Osteocyte (in vitro differentiated cells): ENCODE results near the gene LCNL1. TPM values are rescaled to one million over a fixed set of nuclear protein-coding genes. Genes with fewer than 3 reads are reported as not detected.

Source experiments
- DNase-seq: peaks from one replicate; pipeline ENCODE4 v3.0.0; 2021; ENCODE audit warnings: mixed read lengths; ENCODE audit not compliant: unreplicated experiment; ENCODE audit errors: extremely low spot score
- H3K27ac Mint-ChIP-seq: one replicate; pipeline ENCODE4 v1.8.0; 2021; ENCODE audit warnings: mild to moderate bottlenecking, mixed read lengths; ENCODE audit not compliant: unreplicated experiment
- H3K27me3 Mint-ChIP-seq: one replicate; pipeline ENCODE4 v1.8.0; 2021; ENCODE audit warnings: mixed read lengths; ENCODE audit not compliant: unreplicated experiment
- H3K36me3 Mint-ChIP-seq: one replicate; pipeline ENCODE4 v1.8.0; 2021; ENCODE audit warnings: mixed read lengths; ENCODE audit not compliant: unreplicated experiment
- H3K4me1 Mint-ChIP-seq: one replicate; pipeline ENCODE4 v1.8.0; 2021; ENCODE audit warnings: mixed read lengths; ENCODE audit not compliant: unreplicated experiment
- H3K4me3 Mint-ChIP-seq: one replicate; pipeline ENCODE4 v1.8.0; 2021; ENCODE audit warnings: mild to moderate bottlenecking, moderate library complexity, mixed read lengths; ENCODE audit not compliant: unreplicated experiment
- H3K9me3 Mint-ChIP-seq: one replicate; pipeline ENCODE4 v1.8.0; 2021; ENCODE audit warnings: mixed read lengths; ENCODE audit not compliant: unreplicated experiment
- total RNA-seq: library from RNA; stranded (reverse); gene quantifications from 2 replicates; pipeline ENCODE4 v1.2.1, GENCODE V29; 2021
- TF ChIP-seq, protein P1 (sequence below): fragments of 200-600 bp; sonication (generic); IDR thresholded peaks from 2 replicates; pipeline ENCODE4 v1.5.0; 2021; ENCODE audit warnings: antibody characterized with exemption, mild to moderate bottlenecking, moderate library complexity

The LCNL1 gene
- total RNA-seq, 1 donor from 2014 or later = 3.4 TPM

DNA sequence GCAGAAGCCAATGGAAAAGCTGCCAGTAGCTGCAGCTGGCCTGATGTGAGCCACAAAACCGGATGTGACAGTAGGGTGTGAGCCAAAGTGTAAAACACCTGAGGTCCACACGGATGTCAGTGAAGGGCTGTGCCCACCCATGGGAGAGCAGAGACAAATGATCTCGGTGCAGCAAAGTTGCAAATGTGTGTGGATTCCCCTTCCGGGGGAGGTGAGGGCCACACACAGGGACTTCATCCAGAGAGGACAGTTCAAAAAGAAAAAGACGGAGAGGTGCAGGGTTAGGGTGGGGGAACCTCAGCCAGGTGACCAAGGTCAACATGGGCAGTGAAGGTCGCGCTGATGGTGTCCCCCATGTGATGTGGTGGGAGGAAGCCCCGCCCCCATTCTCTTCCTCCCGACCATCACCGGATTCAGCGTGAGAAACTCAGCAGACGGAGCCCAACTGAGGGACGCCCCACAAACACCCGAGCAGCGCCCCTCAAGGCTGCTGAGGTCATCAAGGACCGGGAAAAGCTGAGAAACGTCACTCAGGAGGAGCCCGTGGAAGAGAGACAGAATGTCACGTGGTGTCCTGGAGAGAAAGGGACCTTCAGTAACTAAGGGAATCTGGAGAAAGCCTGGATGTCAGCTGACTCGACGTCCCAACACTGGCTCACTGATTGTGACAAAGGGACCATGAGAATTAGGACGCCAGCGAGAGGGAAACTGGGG lies 16.9 kb upstream of the LCNL1 start:
- Mint-ChIP-seq H3K36me3 (no peaks in the 10 kb centered on the region), H3K9me3 (no peaks in the 10 kb centered on the region), H3K4me1 (peaks cover 14% of the 10 kb centered on the region), H3K27ac (no peak overlapping the region), H3K27me3 (peaks cover 3% of the 10 kb centered on the region), H3K4me3 (no peak overlapping the region)
- TF ChIP-seq, protein P1, sequence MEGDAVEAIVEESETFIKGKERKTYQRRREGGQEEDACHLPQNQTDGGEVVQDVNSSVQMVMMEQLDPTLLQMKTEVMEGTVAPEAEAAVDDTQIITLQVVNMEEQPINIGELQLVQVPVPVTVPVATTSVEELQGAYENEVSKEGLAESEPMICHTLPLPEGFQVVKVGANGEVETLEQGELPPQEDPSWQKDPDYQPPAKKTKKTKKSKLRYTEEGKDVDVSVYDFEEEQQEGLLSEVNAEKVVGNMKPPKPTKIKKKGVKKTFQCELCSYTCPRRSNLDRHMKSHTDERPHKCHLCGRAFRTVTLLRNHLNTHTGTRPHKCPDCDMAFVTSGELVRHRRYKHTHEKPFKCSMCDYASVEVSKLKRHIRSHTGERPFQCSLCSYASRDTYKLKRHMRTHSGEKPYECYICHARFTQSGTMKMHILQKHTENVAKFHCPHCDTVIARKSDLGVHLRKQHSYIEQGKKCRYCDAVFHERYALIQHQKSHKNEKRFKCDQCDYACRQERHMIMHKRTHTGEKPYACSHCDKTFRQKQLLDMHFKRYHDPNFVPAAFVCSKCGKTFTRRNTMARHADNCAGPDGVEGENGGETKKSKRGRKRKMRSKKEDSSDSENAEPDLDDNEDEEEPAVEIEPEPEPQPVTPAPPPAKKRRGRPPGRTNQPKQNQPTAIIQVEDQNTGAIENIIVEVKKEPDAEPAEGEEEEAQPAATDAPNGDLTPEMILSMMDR = no peak
- DNase-seq = no peak

DNA sequence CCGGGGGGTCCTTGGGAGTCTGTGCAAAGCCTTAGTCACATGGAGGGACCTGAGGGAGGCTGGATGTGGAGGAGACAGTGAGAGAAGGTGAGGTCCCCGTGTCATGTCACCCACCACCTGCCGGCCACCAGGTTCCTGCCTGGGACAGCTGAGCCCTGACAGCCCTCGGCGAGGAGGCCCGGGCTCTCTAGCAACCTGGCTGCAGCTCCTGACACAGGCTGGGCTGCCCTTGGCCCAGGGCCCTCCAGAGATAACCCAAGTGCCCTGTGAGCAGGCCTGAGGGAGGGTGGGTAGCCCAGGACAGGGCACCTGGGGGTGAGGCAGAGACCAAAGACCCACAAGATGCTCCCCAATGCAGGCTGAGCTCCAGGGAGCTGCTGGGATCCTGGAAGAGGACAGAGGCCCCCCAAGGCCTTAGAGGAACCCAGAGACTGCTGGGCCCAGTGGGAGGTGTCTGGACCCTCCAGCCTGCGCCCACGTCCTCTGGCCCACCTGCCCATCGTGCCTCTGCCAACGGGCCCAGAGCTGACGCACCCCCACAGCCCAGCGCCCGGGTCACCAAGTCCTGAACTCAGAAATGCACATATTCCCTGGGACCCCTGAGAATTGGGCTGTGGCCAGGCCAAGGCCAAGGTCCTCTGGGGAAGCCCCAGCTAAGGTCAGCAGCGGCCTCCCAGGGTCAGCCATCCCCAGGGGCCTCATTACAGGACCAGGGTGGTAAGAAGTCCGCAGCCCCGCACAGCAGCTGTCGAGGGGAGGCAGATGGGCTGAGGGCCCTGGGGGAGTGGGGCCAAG lies 14.3 kb upstream of the LCNL1 start:
- no peak overlapping the region for H3K4me3 Mint-ChIP-seq
- peaks cover 2% of the 10 kb centered on the region for H3K4me1 Mint-ChIP-seq
- TF ChIP-seq, protein P1 = no peak
- no peaks in the 10 kb centered on the region for H3K9me3 Mint-ChIP-seq
- no peak overlapping the region for H3K27ac Mint-ChIP-seq
- H3K36me3 Mint-ChIP-seq = no peaks in the 10 kb centered on the region
- no peak for DNase-seq
- H3K27me3 Mint-ChIP-seq = peaks cover 3% of the 10 kb centered on the region

DNA sequence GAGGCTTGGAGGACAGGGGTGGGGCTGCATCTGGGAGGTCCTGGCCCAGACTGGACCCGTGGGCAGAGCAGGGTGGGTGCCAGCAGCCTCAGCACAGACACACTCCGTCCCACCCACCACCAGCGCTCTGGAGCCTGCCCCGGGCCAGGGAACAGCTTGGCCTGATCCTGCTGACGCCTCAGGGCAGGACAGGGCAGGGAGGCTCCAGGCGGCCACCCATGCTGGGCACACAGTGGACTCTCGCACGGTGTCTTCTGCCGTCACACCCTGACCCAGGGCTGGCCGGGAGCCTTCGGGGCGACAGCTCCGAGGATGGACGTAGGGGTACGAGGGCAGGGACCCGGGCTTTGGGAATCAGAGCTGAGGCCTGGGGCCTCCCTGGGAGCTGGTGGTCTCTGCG lies 13.6 kb upstream of the LCNL1 start:
- Mint-ChIP-seq H3K4me3 (no peak overlapping the region), H3K27me3 (peaks cover 3% of the 10 kb centered on the region), H3K36me3 (no peaks in the 10 kb centered on the region), H3K9me3 (no peaks in the 10 kb centered on the region), H3K4me1 (peaks cover 2% of the 10 kb centered on the region), H3K27ac (no peak overlapping the region)
- TF ChIP-seq, protein P1 = no peak
- DNase-seq = no peak

DNA sequence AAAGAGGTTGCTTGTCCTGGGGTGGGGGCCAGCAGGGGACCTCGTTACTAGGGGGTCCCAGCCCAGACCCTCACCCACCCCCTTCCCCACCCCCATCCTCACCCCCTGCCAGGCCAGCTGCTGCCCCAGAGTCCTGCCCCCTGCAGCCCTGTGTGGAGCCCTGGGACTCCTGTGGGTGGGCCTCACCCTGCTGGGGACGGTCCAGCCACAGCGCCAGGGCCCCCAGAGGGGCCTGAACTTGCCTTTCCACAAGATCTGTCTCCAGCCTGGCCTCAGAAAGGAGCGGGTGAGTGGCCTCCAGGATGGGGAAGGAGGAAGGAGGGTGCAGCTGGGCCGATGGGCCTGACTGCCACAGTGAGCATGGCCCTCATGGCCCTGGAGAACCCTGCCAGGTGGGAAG lies 13.0 kb upstream of the LCNL1 start:
- TF ChIP-seq, protein P1 = no peak
- DNase-seq = no peak
- H3K27ac Mint-ChIP-seq = no peak overlapping the region
- no peaks in the 10 kb centered on the region for H3K36me3 Mint-ChIP-seq
- peaks cover 3% of the 10 kb centered on the region for H3K27me3 Mint-ChIP-seq
- no peaks in the 10 kb centered on the region for H3K9me3 Mint-ChIP-seq
- no peak overlapping the region for H3K4me3 Mint-ChIP-seq
- H3K4me1 Mint-ChIP-seq = no peaks in the 10 kb centered on the region

DNA sequence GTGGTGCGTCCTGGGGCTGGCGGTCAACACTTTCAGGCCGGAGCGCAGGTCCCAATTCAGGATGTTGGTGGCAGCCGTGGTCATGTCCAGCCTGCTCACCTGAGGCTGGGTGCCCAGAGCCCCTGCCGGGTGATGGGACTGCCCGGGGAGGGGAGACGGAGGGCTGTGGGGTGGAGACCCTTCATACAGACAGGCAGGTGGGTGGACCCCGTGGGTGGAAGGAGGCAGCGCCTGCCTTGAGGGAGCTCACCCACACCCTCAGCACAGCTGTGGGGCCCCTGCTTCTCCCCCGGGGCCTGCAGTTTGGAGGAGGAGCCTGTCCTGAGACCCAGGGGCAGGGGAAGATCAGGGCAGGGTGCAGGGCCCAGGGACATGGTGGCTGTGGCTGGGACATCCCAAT lies 12.4 kb upstream of the LCNL1 start:
- Mint-ChIP-seq H3K27me3 (peaks cover 3% of the 10 kb centered on the region), H3K27ac (no peak overlapping the region), H3K4me1 (peaks cover 3% of the 10 kb centered on the region), H3K36me3 (no peaks in the 10 kb centered on the region), H3K9me3 (no peaks in the 10 kb centered on the region), H3K4me3 (no peak overlapping the region)
- no peak for DNase-seq
- TF ChIP-seq, protein P1 = no peak
